DOHH2 (cell line): ENCODE measurements around the gene PLA2G4F.

ENCODE experiments used
- CTCF ChIP-seq: fragments of 200-600 bp; sonication (generic); IDR thresholded peaks from one replicate; pipeline ENCODE4 v1.5.1; 2014; ENCODE audit warnings: antibody characterized with exemption, mild to moderate bottlenecking, low read depth, low read length; ENCODE audit not compliant: poor library complexity, severe bottlenecking
- EZH2phosphoT487 ChIP-seq: fragments of 200-600 bp; sonication (generic); IDR thresholded peaks from 2 replicates; pipeline ENCODE4 v1.6.1; 2017; ENCODE audit warnings: borderline replicate concordance, mild to moderate bottlenecking, antibody characterized with exemption, low read length, moderate library complexity, mixed read lengths

DNA sequence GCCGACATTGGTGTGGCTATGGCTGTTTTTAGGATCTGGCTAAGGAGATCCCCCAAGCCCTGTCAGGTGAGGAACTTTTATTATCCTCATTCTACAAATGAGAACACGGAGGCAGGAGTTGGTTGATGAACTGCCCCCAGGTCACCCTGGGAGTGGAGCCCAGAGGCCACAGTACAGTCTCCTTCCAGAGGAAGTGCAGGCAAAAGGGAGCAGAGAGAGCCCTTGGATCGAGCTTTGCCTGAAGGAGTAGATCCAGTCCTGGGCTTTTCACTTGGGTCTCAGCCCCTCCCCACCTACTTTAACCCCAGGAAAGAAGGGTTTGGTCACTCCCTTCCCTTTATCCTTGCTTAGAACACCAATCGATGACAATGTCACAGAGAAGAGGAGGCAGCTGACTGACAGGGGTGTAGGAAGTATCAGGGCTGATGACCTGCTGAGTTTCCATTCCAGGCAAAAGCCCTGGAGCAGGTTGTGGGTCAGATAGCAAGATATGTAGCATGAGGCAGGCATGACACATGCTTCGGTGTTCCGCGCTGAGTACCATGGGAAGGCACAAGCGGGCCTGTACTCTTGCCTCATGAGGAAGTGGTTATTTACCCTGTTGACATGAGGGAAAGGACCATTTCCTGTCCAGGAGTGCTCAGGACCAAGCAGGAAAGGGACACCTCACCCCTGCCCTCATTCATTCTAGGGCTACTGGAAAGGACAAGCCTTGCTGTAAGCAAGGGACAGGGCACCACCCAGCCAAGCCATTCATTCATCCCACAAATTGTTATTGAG lies 56.2 kb downstream of the PLA2G4F start:
- TF ChIP-seq CTCF: no peak
- TF ChIP-seq EZH2phosphoT487: no peak
